Activated B cell treated with CpG ODN at 0.5 μM for 24 hours (primary cell): Measurements from ENCODE around the gene SLC6A19. TPM values are rescaled to one million over a fixed set of nuclear protein-coding genes. Genes with fewer than 3 reads are reported as not detected.

Experiments
- ATAC-seq: fragments of 200-7000 bp; cut with Tn5 transposase; one replicate; pipeline ENCODE4 v1.10.0; 2021; ENCODE audit warnings: low read depth, mild to moderate bottlenecking, moderate library complexity
- CTCF ChIA-PET: fragments of 350-600 bp; sonication (Branson Sonifier 250); formaldehyde crosslinking; loops from one replicate; lab custom pipeline; 2021; ENCODE audit warnings: antibody characterized with exemption; lab: Charles Lee
- POLR2A ChIA-PET: fragments of 350-600 bp; sonication (Branson Sonifier 250); formaldehyde crosslinking; loops from one replicate; lab custom pipeline; 2021; ENCODE audit warnings: antibody characterized with exemption; lab: Charles Lee
- DNase-seq: peaks from one replicate; pipeline ENCODE4 v3.0.0; 2022
- H3K27ac Mint-ChIP-seq: one replicate; pipeline ENCODE4 v1.8.0; 2020; ENCODE audit warnings: mixed read lengths
- H3K27me3 Mint-ChIP-seq: one replicate; pipeline ENCODE4 v1.8.0; 2021; ENCODE audit warnings: mixed read lengths
- H3K36me3 Mint-ChIP-seq: one replicate; pipeline ENCODE4 v1.8.0; 2021; ENCODE audit warnings: low read depth, mixed read lengths
- H3K4me1 Mint-ChIP-seq: one replicate; pipeline ENCODE4 v1.8.0; 2021; ENCODE audit warnings: mixed read lengths
- H3K4me3 Mint-ChIP-seq: one replicate; pipeline ENCODE4 v1.8.0; 2020; ENCODE audit warnings: mild to moderate bottlenecking, mixed read lengths
- H3K9me3 Mint-ChIP-seq: one replicate; pipeline ENCODE4 v1.8.0; 2020; ENCODE audit warnings: mixed read lengths
- intact Hi-C: fragments of 100-400 bp; cut with micrococcal nuclease; formaldehyde crosslinking; loops from one replicate; pipeline ENCODE4 v1.15.1; 2024
- total RNA-seq: library from RNA; stranded (reverse); gene quantifications from 2 replicates; pipeline ENCODE4 v1.2.3, GENCODE V29; 2022
- TF ChIP-seq, protein P1 (sequence below): fragments of 200-600 bp; IDR thresholded peaks from one replicate; pipeline ENCODE4 v1.8.0; 2022; ENCODE audit warnings: antibody characterized with exemption, mild to moderate bottlenecking

Gene SLC6A19
- total RNA-seq, 1 donor from 2014 or later: not detected

DNA sequence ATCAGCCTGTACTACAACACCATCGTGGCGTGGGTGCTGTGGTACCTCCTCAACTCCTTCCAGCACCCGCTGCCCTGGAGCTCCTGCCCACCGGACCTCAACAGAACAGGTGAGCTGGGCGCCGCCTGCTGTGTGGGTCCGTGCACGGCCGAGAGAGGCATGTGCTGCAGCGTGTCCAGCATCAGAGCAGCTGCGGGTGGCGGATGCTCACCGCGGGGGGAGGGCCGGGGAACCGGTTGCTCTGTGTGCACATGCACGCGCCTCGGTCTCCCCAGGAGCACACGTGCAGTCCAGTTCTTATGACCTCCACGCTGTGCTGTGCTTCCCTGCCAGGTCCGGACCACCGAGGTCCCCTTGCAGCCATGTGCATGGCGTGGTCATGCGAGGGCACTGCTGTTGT is 31.4 kb downstream of the SLC6A19 start:
- no peak overlapping the region for H3K27ac Mint-ChIP-seq
- ATAC-seq (no peak), DNase-seq (no peak)
- H3K27me3 Mint-ChIP-seq: peaks cover 10% of the 10 kb centered on the region
- H3K4me3 Mint-ChIP-seq: no peak overlapping the region
- ChIA-PET CTCF (no interaction called here), POLR2A (no interaction called here)
- TF ChIP-seq, protein P1, sequence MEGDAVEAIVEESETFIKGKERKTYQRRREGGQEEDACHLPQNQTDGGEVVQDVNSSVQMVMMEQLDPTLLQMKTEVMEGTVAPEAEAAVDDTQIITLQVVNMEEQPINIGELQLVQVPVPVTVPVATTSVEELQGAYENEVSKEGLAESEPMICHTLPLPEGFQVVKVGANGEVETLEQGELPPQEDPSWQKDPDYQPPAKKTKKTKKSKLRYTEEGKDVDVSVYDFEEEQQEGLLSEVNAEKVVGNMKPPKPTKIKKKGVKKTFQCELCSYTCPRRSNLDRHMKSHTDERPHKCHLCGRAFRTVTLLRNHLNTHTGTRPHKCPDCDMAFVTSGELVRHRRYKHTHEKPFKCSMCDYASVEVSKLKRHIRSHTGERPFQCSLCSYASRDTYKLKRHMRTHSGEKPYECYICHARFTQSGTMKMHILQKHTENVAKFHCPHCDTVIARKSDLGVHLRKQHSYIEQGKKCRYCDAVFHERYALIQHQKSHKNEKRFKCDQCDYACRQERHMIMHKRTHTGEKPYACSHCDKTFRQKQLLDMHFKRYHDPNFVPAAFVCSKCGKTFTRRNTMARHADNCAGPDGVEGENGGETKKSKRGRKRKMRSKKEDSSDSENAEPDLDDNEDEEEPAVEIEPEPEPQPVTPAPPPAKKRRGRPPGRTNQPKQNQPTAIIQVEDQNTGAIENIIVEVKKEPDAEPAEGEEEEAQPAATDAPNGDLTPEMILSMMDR: no peak
- H3K9me3 Mint-ChIP-seq: peaks cover 7% of the 10 kb centered on the region
- intact Hi-C loops: no loop called here
- H3K36me3 Mint-ChIP-seq: no peaks in the 10 kb centered on the region
- H3K4me1 Mint-ChIP-seq: no peaks in the 10 kb centered on the region

DNA sequence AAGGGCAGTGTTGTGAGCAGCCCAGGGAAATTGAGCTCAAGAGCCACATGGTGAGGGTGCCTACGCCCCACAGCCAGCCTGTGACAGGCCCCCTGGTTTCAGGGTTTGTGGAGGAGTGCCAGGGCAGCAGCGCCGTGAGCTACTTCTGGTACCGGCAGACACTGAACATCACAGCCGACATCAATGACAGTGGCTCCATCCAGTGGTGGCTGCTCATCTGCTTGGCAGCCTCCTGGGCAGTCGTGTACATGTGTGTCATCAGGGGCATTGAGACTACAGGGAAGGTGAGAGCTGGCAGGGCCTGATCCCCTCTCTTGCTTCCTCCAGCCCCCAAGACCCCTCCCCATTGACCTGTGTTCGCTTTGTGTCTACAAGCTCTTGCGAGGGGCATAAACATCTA is 34.0 kb downstream of the SLC6A19 start:
- Mint-ChIP-seq H3K4me1 (no peaks in the 10 kb centered on the region), H3K27me3 (peaks cover 4% of the 10 kb centered on the region), H3K27ac (no peak overlapping the region), H3K4me3 (no peak overlapping the region), H3K9me3 (peaks cover 7% of the 10 kb centered on the region), H3K36me3 (no peaks in the 10 kb centered on the region)
- no peak for ATAC-seq
- ChIA-PET CTCF (no interaction called here), POLR2A (no interaction called here)
- TF ChIP-seq, protein P1: no peak
- intact Hi-C loops: no loop called here
- no peak for DNase-seq

DNA sequence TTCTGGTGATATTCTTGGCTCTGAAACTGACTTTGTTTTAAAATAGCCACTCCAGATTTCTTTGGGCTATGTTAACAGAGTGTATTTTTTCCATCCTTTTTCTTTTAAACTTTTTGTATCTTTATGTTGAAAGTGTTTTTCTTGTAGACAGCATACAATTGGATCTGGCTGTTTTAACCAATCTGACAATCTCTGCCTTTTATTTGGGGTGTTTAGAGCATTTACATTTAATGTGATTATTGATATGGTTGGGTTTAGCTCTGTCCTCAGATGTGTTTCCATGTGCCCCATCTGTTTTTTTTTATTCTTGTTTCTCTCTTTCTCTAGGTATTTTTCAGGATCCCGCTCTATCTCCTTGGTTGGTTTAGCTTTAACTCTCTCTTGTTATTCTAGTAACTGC is 34.4 kb downstream of the SLC6A19 start:
- ChIA-PET CTCF (no interaction called here), POLR2A (no interaction called here)
- no peak for DNase-seq
- no peak for ATAC-seq
- Mint-ChIP-seq H3K4me1 (no peaks in the 10 kb centered on the region), H3K4me3 (no peak overlapping the region), H3K36me3 (no peaks in the 10 kb centered on the region), H3K27me3 (peaks cover 3% of the 10 kb centered on the region), H3K9me3 (peaks cover 7% of the 10 kb centered on the region), H3K27ac (no peak overlapping the region)
- TF ChIP-seq, protein P1: no peak
- intact Hi-C loops: no loop called here

DNA sequence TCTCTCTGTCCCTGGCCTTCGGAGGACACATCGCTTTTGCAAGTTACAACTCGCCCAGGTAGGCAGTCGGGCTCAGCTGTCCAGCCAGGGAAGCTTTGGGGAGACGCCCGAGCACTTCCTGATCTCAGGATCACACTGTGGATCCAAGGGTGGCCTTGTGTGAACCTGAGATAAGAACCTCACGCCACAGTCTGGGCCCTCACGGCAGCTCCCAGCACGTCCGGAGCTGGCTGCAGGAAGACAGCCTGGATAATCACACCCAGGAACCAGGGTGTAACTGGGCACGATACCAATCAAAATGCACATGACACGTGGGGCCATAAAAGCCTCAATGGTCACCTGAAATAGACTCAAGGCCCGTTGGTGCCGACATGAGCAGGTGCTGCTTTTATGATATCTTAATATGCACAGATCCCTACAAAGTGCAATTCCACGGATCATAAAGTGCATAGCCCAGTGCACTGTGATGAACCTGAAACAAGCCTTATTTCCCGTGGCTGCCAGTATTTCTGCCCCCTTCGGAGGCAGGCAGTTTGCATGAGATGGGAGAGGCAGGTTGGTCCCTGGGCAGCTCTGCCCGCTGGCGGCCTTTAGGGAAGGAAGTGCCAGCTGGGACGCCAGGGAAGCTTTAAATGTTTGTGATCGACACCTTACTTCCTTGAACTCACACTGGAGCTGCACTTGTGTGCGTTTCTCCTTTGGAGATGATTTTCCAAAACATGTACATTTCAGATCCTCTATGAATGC is 38.3 kb downstream of the SLC6A19 start:
- Mint-ChIP-seq H3K27me3 (no peaks in the 10 kb centered on the region), H3K9me3 (peaks cover 7% of the 10 kb centered on the region), H3K4me3 (no peak overlapping the region), H3K36me3 (no peaks in the 10 kb centered on the region), H3K4me1 (no peaks in the 10 kb centered on the region), H3K27ac (no peak overlapping the region)
- intact Hi-C loops: no loop called here
- TF ChIP-seq, protein P1: no peak
- ChIA-PET CTCF (no interaction called here), POLR2A (no interaction called here)
- DNase-seq (no peak), ATAC-seq (no peak)

DNA sequence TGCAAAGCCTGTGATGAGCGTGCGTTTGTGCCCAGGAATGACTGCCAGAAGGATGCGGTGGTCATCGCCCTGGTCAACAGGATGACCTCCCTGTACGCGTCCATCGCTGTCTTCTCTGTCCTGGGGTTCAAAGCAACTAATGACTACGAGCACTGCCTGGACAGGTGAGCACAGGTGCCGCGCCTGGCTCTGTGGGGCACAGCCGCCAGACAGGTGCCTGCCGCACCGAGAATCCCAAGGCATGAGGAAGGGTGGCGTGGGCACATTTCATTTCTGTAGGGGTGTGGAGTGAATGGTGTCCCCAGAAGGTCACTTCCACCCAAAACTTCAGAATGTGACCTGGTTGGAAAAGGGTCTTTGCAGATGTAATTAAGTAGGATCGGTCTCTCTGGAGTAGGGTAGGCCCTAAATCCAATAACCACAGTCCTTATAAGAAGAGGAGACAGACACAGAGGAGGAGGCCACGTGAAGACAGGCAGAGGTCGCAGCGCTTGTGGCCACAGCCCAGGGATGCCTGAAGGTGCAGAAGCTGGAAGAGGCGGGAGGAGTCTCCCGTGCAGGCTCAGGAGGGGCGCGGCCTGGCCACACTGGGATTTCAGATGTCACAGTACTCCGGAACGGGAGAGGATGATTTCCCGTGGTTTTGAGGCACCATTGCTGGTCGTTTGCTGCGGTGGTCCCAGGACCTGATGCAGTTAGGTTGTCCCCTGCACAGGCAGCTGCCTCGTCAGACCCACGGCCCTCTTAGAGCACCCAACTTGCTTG is 39.3 kb downstream of the SLC6A19 start:
- no peaks in the 10 kb centered on the region for H3K4me1 Mint-ChIP-seq
- no peak overlapping the region for H3K27ac Mint-ChIP-seq
- DNase-seq (no peak), ATAC-seq (no peak)
- ChIA-PET CTCF (no interaction called here), POLR2A (no interaction called here)
- no peak overlapping the region for H3K4me3 Mint-ChIP-seq
- intact Hi-C loops: no loop called here
- H3K36me3 Mint-ChIP-seq: no peaks in the 10 kb centered on the region
- TF ChIP-seq, protein P1: no peak
- peaks cover 2% of the 10 kb centered on the region for H3K27me3 Mint-ChIP-seq
- H3K9me3 Mint-ChIP-seq: peaks cover 5% of the 10 kb centered on the region
